NCI-H446 treated with DMSO at 0.1 percent for 48 hours (cell line): ENCODE measurements around the gene NKX1-1.

Experiments
- DNase-seq: peaks from one replicate; lab custom pipeline; 2025; lab: John Stamatoyannopoulos, UW

The NKX1-1 gene

GRCh38 chr4:1416948-1417260 is 10.7 kb upstream of the NKX1-1 start:
- no peak for DNase-seq

- DNase-seq = no peak
Observed at GRCh38 chr4:1416051-1416947, 10.1 kb upstream of the NKX1-1 start.

- DNase-seq = no peak
Observed at GRCh38 chr4:1415681-1415981, 9.4 kb upstream of the NKX1-1 start.

GRCh38 chr4:1414831-1415680 is 8.8 kb upstream of the NKX1-1 start:
- DNase-seq = no peak

GRCh38 chr4:1413687-1414479 is 7.6 kb upstream of the NKX1-1 start:
- no peak for DNase-seq

- DNase-seq = no peak
Observed at GRCh38 chr4:1413204-1413663, 7.0 kb upstream of the NKX1-1 start.

- DNase-seq = no peak
Observed at GRCh38 chr4:1412376-1413203, 6.3 kb upstream of the NKX1-1 start.

GRCh38 chr4:1411436-1412375 is 5.5 kb upstream of the NKX1-1 start:
- DNase-seq = no peak

- no peak for DNase-seq
Observed at GRCh38 chr4:1410491-1411325, 4.5 kb upstream of the NKX1-1 start.

- DNase-seq = no peak
Observed at GRCh38 chr4:1409491-1410425, 3.5 kb upstream of the NKX1-1 start.

GRCh38 chr4:1409079-1409478 is 2.8 kb upstream of the NKX1-1 start:
- no peak for DNase-seq

GRCh38 chr4:1408418-1408817 is 2.2 kb upstream of the NKX1-1 start:
- no peak for DNase-seq

GRCh38 chr4:1407657-1408333 is 1.6 kb upstream of the NKX1-1 start:
- DNase-seq = no peak

GRCh38 chr4:1406981-1407656 is 877 bp upstream of the NKX1-1 start:
- no peak for DNase-seq

GRCh38 chr4:1405636-1406393 is 427 bp downstream of the NKX1-1 start:
- no peak for DNase-seq

GRCh38 chr4:1405254-1405635 is 997 bp downstream of the NKX1-1 start:
- DNase-seq = no peak
